SK-N-SH (cell line): Measurements from ENCODE around the gene SYT1. TPM values are rescaled to one million over a fixed set of nuclear protein-coding genes. Genes with fewer than 3 reads are reported as not detected.

ENCODE experiments used
- CTCF ChIA-PET: fragments of 300-600, 350-600 bp; formaldehyde crosslinking; extraction: SDS; loops from one replicate; lab custom pipeline; 2021; lab: Yijun Ruan, JAX
- POLR2A ChIA-PET: fragments of 350-600 bp; sonication (Branson Sonifier 250); formaldehyde crosslinking; extraction: SDS; loops from one replicate; lab custom pipeline; 2020; ENCODE audit warnings: antibody characterized with exemption, inconsistent platforms; lab: Yijun Ruan, JAX
- DNase-seq: peaks from one replicate; pipeline ENCODE4 v3.0.0; 2012
- H2AFZ ChIP-seq: fragments of 200-600 bp; sonication (generic); 2 replicates; pipeline ENCODE4 v1.8.1; 2016; ENCODE audit warnings: antibody characterized with exemption, mild to moderate bottlenecking, low read depth
- H3F3A ChIP-seq: fragments of 200-600 bp; sonication (generic); replicated peaks from 2 replicates; pipeline ENCODE3; 2016; ENCODE audit warnings: antibody characterized with exemption, mild to moderate bottlenecking; ENCODE audit not compliant: insufficient read depth
- H3K27ac ChIP-seq, 2 experiments: fragments of 200-500 bp in 1 of 2; fragments of 200-600 bp in 1 of 2; sonication (Bioruptor generic) in 1 of 2; sonication (generic), shearing (Covaris generic) in 1 of 2; 2 replicates each; pipeline versions ENCODE4 v1.5.1 to v1.6.1; 2014 to 2016; ENCODE audit warnings: low read depth in 2 of 2, inconsistent platforms in 1 of 2, low read length in 1 of 2, mild to moderate bottlenecking in 1 of 2, mixed read lengths in 1 of 2
- H3K27me3 ChIP-seq: fragments of 200-600 bp; sonication (generic), shearing (Covaris generic); 2 replicates; pipeline ENCODE4 v1.6.1; 2016; ENCODE audit warnings: mixed run types; ENCODE audit not compliant: insufficient read depth
- H3K36me3 ChIP-seq, 2 experiments: fragments of 200-500 bp in 1 of 2; fragments of 200-600 bp in 1 of 2; sonication (Bioruptor generic) in 1 of 2; sonication (generic) in 1 of 2; replicated peaks in 1 of 2; 2 replicates each; pipeline versions ENCODE3 to v1.5.1; 2014 to 2016; ENCODE audit warnings: low read length in 1 of 2, mild to moderate bottlenecking in 1 of 2; ENCODE audit not compliant: insufficient read depth in 2 of 2, control insufficient read depth in 1 of 2
- H3K4me1 ChIP-seq, 2 experiments: fragments of 200-500 bp in 1 of 2; fragments of 200-600 bp in 1 of 2; sonication (Bioruptor generic) in 1 of 2; sonication (generic), shearing (Covaris generic) in 1 of 2; 2 replicates each; pipeline versions ENCODE4 v1.5.1 to v1.6.1; 2014 to 2016; ENCODE audit warnings: low read depth in 1 of 2, low read length in 1 of 2, mixed run types in 1 of 2; ENCODE audit not compliant: insufficient read depth in 2 of 2, control insufficient read depth in 1 of 2
- H3K4me2 ChIP-seq: fragments of 200-600 bp; sonication (generic), shearing (Covaris generic); 2 replicates; pipeline ENCODE4 v1.6.1; 2017; ENCODE audit warnings: mixed run types
- H3K4me3 ChIP-seq, 2 experiments: fragments of 200-500 bp in 1 of 2; fragments of 200-600 bp in 1 of 2; sonication (Bioruptor generic) in 1 of 2; sonication (generic), shearing (Covaris generic) in 1 of 2; 2 replicates each; pipeline versions ENCODE4 v1.5.1 to v1.8.1; 2014 to 2016; ENCODE audit warnings: low read depth in 2 of 2, inconsistent platforms in 1 of 2, low read length in 1 of 2, mild to moderate bottlenecking in 1 of 2, mixed read lengths in 1 of 2, moderate library complexity in 1 of 2
- H3K79me2 ChIP-seq: fragments of 200-600 bp; sonication (generic); 2 replicates; pipeline ENCODE4 v1.8.1; 2017; ENCODE audit warnings: mild to moderate bottlenecking; ENCODE audit not compliant: insufficient read depth
- H3K9ac ChIP-seq: fragments of 200-600 bp; sonication (generic); 2 replicates; pipeline ENCODE4 v1.6.1; 2017; ENCODE audit warnings: mixed run types
- H3K9me2 ChIP-seq: fragments of 200-600 bp; sonication (generic); 2 replicates; pipeline ENCODE4 v1.6.1; 2017; ENCODE audit warnings: mixed run types
- H3K9me3 ChIP-seq: fragments of 200-600 bp; sonication (generic); 2 replicates; pipeline ENCODE4 v1.6.1; 2017; ENCODE audit warnings: mixed run types, mild to moderate bottlenecking, moderate library complexity
- H4K20me1 ChIP-seq: fragments of 200-600 bp; sonication (generic); 2 replicates; pipeline ENCODE4 v1.6.1; 2017; ENCODE audit warnings: mild to moderate bottlenecking, mixed run types; ENCODE audit not compliant: insufficient read depth
- CHD2 ChIP-seq: fragments of 150-350 bp; IDR thresholded peaks from 2 replicates; pipeline ENCODE4 v1.6.1; 2018; ENCODE audit warnings: low read length; ENCODE audit not compliant: partially characterized antibody
- ELF1 ChIP-seq: IDR thresholded peaks from 2 replicates; pipeline ENCODE4 v1.4.0; 2012
- EP300 ChIP-seq, 2 experiments: IDR thresholded peaks; 2 replicates each; pipeline versions ENCODE4 v1.4.0 to v1.6.1; 2012; ENCODE audit warnings: borderline replicate concordance in 1 of 2, low read depth in 1 of 2, low read length in 1 of 2
- GABPA ChIP-seq: IDR thresholded peaks from 2 replicates; pipeline ENCODE4 v1.4.0; 2012; ENCODE audit warnings: low read depth, mild to moderate bottlenecking
- MEF2A ChIP-seq: IDR thresholded peaks from 2 replicates; pipeline ENCODE4 v1.4.0; 2012; ENCODE audit warnings: low read depth, borderline replicate concordance
- MXI1 ChIP-seq: IDR thresholded peaks from 2 replicates; pipeline ENCODE4 v1.6.1; 2012; ENCODE audit warnings: mild to moderate bottlenecking, low read depth, low read length, improper control_type of control experiment
- POLR2AphosphoS5 ChIP-seq: IDR thresholded peaks from 2 replicates; pipeline ENCODE4 v1.6.1; 2012; ENCODE audit warnings: low read depth, low read length
- RAD21 ChIP-seq: IDR thresholded peaks from 2 replicates; pipeline ENCODE4 v1.6.1; 2012; ENCODE audit warnings: mild to moderate bottlenecking, low read length
- RCOR1 ChIP-seq: fragments of 150-350 bp; IDR thresholded peaks from 2 replicates; pipeline ENCODE4 v1.6.1; 2017; ENCODE audit warnings: antibody characterized with exemption, low read length
- RFX5 ChIP-seq: IDR thresholded peaks from 2 replicates; pipeline ENCODE4 v1.6.1; 2012; ENCODE audit warnings: mild to moderate bottlenecking, improper control_type of control experiment, low read length
- RXRA ChIP-seq: IDR thresholded peaks from 2 replicates; pipeline ENCODE4 v1.4.0; 2012; ENCODE audit warnings: low read depth, mild to moderate bottlenecking, borderline replicate concordance
- SMC3 ChIP-seq: IDR thresholded peaks from 2 replicates; pipeline ENCODE4 v1.6.1; 2012; ENCODE audit warnings: low read depth, low read length, improper control_type of control experiment
- TAF1 ChIP-seq: IDR thresholded peaks from 2 replicates; pipeline ENCODE4 v1.6.1; 2012; ENCODE audit warnings: low read depth, mild to moderate bottlenecking, low read length, moderate library complexity, borderline replicate concordance
- YY1 ChIP-seq: IDR thresholded peaks from 2 replicates; pipeline ENCODE4 v1.4.0; 2012; ENCODE audit warnings: low read depth, mild to moderate bottlenecking
- ZBTB33 ChIP-seq: IDR thresholded peaks from 2 replicates; pipeline ENCODE4 v1.4.0; 2012; ENCODE audit warnings: low read depth, borderline replicate concordance
- WGBS: methylation state at CpG from one replicate; pipeline ENCODE4 v1.1.6; 2017; ENCODE audit warnings: low lambda C conversion rate; 5-methylcytosine and 5-hydroxymethylcytosine counted together
- polyA plus RNA-seq, 3 experiments: library from polyadenylated mRNA; depleted of rRNA; stranded (reverse); fragments of >200 nt; gene quantifications; 2 replicates each; pipeline ENCODE4 v1.2.3, GENCODE V29; 2012
- TF ChIP-seq, protein P1 (sequence below): IDR thresholded peaks from 2 replicates; pipeline ENCODE4; 2012
- TF ChIP-seq, protein P2 (sequence below): IDR thresholded peaks from 2 replicates; pipeline ENCODE4 v1.4.0; 2012; ENCODE audit warnings: low read depth, borderline replicate concordance

The SYT1 gene
- polyA plus RNA-seq, 1 of the 3 experiments (the other 2 are of a cell fraction), result 12.7 TPM

DNA sequence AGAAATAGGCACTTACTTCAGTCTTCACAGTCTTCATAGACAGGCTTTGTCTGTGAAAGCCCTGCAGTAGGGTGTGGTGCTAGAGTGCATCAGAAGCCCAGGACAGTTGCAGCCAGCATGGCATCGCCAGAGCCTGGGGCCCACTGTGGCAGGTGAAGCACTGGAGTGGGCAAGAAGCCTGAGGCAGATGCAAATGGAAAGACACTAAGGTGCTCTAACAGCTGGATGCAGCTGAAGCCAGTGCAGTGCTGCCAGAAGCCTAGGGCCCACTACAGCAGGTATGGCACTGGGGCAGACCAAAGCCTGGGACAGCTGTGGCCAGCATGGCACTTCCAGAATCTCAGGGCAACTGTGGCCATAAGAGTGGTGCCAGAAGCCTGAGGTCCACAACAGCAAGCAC lies 358.6 kb downstream of the SYT1 start:
- WGBS, result 88% methylated on average over 1 of the region's 1 CpG
- Histone ChIP-seq H3K4me2 (no peak overlapping the region), H2AFZ (no peak overlapping the region), H3K36me3 (peaks cover 3 to 12% of the 10 kb centered on the region in 2 experiments), H3F3A (peaks cover 2% of the 10 kb centered on the region), H3K27ac (no peak overlapping the region), H3K9me3 (peaks cover 24% of the 10 kb centered on the region; the same call in 1 of the 2 replicates), H3K4me1 (no peaks in the 10 kb centered on the region; a peak in 1 of 4 replicates), H3K4me3 (no peak overlapping the region; a peak in 1 of 4 replicates), H3K27me3 (no peaks in the 10 kb centered on the region), H3K9ac (no peak overlapping the region), H3K9me2 (no peaks in the 10 kb centered on the region), H3K79me2 (no peaks in the 10 kb centered on the region; the same call in 1 of the 2 replicates), H4K20me1 (no peaks in the 10 kb centered on the region)
- no peak for TF ChIP-seq POLR2AphosphoS5
- no peak for TF ChIP-seq RFX5
- no peak for TF ChIP-seq MXI1
- TF ChIP-seq GABPA, result no peak
- no peak for TF ChIP-seq MEF2A
- TF ChIP-seq RCOR1, result no peak
- TF ChIP-seq TAF1, result no peak
- TF ChIP-seq ELF1, result no peak
- no peak for TF ChIP-seq CHD2
- TF ChIP-seq, protein P1, sequence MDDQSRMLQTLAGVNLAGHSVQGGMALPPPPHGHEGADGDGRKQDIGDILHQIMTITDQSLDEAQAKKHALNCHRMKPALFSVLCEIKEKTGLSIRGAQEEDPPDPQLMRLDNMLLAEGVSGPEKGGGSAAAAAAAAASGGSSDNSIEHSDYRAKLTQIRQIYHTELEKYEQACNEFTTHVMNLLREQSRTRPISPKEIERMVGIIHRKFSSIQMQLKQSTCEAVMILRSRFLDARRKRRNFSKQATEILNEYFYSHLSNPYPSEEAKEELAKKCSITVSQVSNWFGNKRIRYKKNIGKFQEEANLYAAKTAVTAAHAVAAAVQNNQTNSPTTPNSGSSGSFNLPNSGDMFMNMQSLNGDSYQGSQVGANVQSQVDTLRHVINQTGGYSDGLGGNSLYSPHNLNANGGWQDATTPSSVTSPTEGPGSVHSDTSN, result no peak
- TF ChIP-seq YY1, result no peak
- TF ChIP-seq RAD21, result no peak
- TF ChIP-seq RXRA, result no peak
- TF ChIP-seq EP300 (IDR thresholded peaks at IDR 0.05; ENCODE audit: borderline replicate concordance in 1 of 2, low read depth in 1 of 2, low read length in 1 of 2), result no peak
- no peak for TF ChIP-seq SMC3
- TF ChIP-seq, protein P2, sequence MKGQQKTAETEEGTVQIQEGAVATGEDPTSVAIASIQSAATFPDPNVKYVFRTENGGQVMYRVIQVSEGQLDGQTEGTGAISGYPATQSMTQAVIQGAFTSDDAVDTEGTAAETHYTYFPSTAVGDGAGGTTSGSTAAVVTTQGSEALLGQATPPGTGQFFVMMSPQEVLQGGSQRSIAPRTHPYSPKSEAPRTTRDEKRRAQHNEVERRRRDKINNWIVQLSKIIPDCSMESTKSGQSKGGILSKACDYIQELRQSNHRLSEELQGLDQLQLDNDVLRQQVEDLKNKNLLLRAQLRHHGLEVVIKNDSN, result no peak
- no peak for TF ChIP-seq ZBTB33
- DNase-seq, result no peak
- ChIA-PET CTCF (no interaction called here), POLR2A (no interaction called here)
